ENCODE data around the gene PVRIG.
"Not testable (repeated sequence)": the region's sequence is repeated elsewhere in the genome, so short reads cannot be mapped to it uniquely, and the experiment has no call there.

PVRIG gene

GRCh38 chr7:100266576-100267354 lies 47.0 kb downstream of the PVRIG start:
- DNase-seq (ENCODE audit: low spot score) = no peak
- TF ChIP-seq CTCF (IDR thresholded peaks at IDR 0.05; ENCODE audit: extremely low read depth, missing control alignments) = no peak

- no peak for TF ChIP-seq CTCF (IDR thresholded peaks at IDR 0.05; ENCODE audit: extremely low read depth, missing control alignments)
Observed at GRCh38 chr7:100267648-100268047, 47.9 kb downstream of the PVRIG start.

GRCh38 chr7:100268882-100269281 lies 49.1 kb downstream of the PVRIG start:
- not testable (repeated sequence) for DNase-seq (ENCODE audit: low spot score)

More at GRCh38 chr7:100267648-100268047, 47.9 kb downstream of the PVRIG start:
- DNase-seq (ENCODE audit: low spot score) = no peak

GRCh38 chr7:100269306-100270045 lies 49.7 kb downstream of the PVRIG start:
- DNase-seq (ENCODE audit: low spot score) = not testable (repeated sequence)

GRCh38 chr7:100270046-100270918 lies 50.5 kb downstream of the PVRIG start:
- DNase-seq (ENCODE audit: low spot score) = not testable (repeated sequence)

Data from GM20000 (cell line).